Upper lobe of left lung (tissue), 4 donors: ENCODE data around the gene IRGM.

ENCODE experiments used
- EP300 ChIP-seq, 4 donors: sonication (generic); formaldehyde crosslinking; IDR thresholded peaks; one replicate each; pipeline ENCODE4 v1.5.1; 2017; ENCODE audit warnings: antibody characterized with exemption in 4 of 4, control low read depth in 2 of 4
- POLR2A ChIP-seq, 4 donors: fragments of 450-650 bp; IDR thresholded peaks; one replicate each; pipeline ENCODE4 v1.5.1; 2016 to 2017; ENCODE audit warnings: antibody characterized with exemption in 4 of 4, mild to moderate bottlenecking in 2 of 4
- POLR2AphosphoS5 ChIP-seq, 2 donors: sonication (generic); formaldehyde crosslinking; IDR thresholded peaks; one replicate each; pipeline ENCODE4 v1.5.1; 2017; ENCODE audit warnings: antibody characterized with exemption in 2 of 2
- TF ChIP-seq, protein P1 (sequence below), 6 experiments: fragments of 450-650 bp in 4 of 6; fragments of 200-600 bp in 2 of 6; sonication (generic) in 2 of 6; IDR thresholded peaks; one replicate each; pipeline ENCODE4 v1.5.1; 2016 to 2019; ENCODE audit warnings: antibody characterized with exemption in 6 of 6

DNA sequence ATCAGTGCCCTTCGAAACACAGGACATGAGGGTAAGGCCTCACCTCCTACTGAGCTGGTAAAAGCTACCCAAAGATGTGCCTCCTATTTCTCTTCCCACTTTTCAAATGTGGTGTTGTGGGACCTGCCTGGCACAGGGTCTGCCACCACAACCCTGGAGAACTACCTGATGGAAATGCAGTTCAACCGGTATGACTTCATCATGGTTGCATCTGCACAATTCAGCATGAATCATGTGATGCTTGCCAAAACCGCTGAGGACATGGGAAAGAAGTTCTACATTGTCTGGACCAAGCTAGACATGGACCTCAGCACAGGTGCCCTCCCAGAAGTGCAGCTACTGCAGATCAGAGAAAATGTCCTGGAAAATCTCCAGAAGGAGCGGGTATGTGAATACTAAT is 1.9 kb downstream of the IRGM start:
- TF ChIP-seq, protein P1, sequence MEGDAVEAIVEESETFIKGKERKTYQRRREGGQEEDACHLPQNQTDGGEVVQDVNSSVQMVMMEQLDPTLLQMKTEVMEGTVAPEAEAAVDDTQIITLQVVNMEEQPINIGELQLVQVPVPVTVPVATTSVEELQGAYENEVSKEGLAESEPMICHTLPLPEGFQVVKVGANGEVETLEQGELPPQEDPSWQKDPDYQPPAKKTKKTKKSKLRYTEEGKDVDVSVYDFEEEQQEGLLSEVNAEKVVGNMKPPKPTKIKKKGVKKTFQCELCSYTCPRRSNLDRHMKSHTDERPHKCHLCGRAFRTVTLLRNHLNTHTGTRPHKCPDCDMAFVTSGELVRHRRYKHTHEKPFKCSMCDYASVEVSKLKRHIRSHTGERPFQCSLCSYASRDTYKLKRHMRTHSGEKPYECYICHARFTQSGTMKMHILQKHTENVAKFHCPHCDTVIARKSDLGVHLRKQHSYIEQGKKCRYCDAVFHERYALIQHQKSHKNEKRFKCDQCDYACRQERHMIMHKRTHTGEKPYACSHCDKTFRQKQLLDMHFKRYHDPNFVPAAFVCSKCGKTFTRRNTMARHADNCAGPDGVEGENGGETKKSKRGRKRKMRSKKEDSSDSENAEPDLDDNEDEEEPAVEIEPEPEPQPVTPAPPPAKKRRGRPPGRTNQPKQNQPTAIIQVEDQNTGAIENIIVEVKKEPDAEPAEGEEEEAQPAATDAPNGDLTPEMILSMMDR (IDR thresholded peaks at IDR 0.05) = no peak
- TF ChIP-seq POLR2A (IDR thresholded peaks at IDR 0.05) (no peak), EP300 (IDR thresholded peaks at IDR 0.05) (no peak), POLR2AphosphoS5 (IDR thresholded peaks at IDR 0.05) (no peak)
